NCI-H1417 treated with DMSO at 0.1 percent for 48 hours (cell line): ENCODE measurements around the gene PIP5KL1.

Experiments
- DNase-seq: peaks from one replicate; lab custom pipeline; 2025; lab: John Stamatoyannopoulos, UW

PIP5KL1 gene

GRCh38 chr9:127913682-127914081 is 16.9 kb downstream of the PIP5KL1 start:
- no peak for DNase-seq

GRCh38 chr9:127912882-127913281 is 17.7 kb downstream of the PIP5KL1 start:
- DNase-seq: no peak

GRCh38 chr9:127912296-127912695 is 18.3 kb downstream of the PIP5KL1 start:
- DNase-seq: no peak

GRCh38 chr9:127910613-127911205 is 19.9 kb downstream of the PIP5KL1 start:
- DNase-seq: no peak

GRCh38 chr9:127909839-127910273 is 20.7 kb downstream of the PIP5KL1 start:
- DNase-seq: no peak

GRCh38 chr9:127908660-127908926 is 22.0 kb downstream of the PIP5KL1 start:
- DNase-seq: no peak

GRCh38 chr9:127907867-127908659 is 22.5 kb downstream of the PIP5KL1 start:
- DNase-seq: no peak

- DNase-seq: no peak
Measured at GRCh38 chr9:127905788-127906191, 24.8 kb downstream of the PIP5KL1 start.

GRCh38 chr9:127905004-127905728 is 25.4 kb downstream of the PIP5KL1 start:
- no peak for DNase-seq

GRCh38 chr9:127904561-127905003 is 26.0 kb downstream of the PIP5KL1 start:
- no peak for DNase-seq

- DNase-seq: no peak
Measured at GRCh38 chr9:127903557-127904475, 26.8 kb downstream of the PIP5KL1 start.

- no peak for DNase-seq
Measured at GRCh38 chr9:127899128-127899943, 31.2 kb downstream of the PIP5KL1 start, which contains the start of gene ST6GALNAC6. Gene ST6GALNAC6, minus strand, starts transcription at chr9:127899603. Its CDS starts 1,622 bp downstream, at chr9:127897981.

- DNase-seq: no peak
Measured at GRCh38 chr9:127898433-127899127, 32.0 kb downstream of the PIP5KL1 start.

- DNase-seq: no peak
Measured at GRCh38 chr9:127897193-127897692, 33.3 kb downstream of the PIP5KL1 start.

- no peak for DNase-seq
Measured at GRCh38 chr9:127896395-127897192, 34.0 kb downstream of the PIP5KL1 start.

GRCh38 chr9:127895811-127896210 is 34.8 kb downstream of the PIP5KL1 start:
- no peak for DNase-seq

GRCh38 chr9:127893392-127893791 is 37.2 kb downstream of the PIP5KL1 start:
- DNase-seq: no peak

- DNase-seq: no peak
Measured at GRCh38 chr9:127892831-127893230, 37.7 kb downstream of the PIP5KL1 start.

- DNase-seq: no peak
Measured at GRCh38 chr9:127890053-127890452, 40.5 kb downstream of the PIP5KL1 start.
